ENCODE data around the gene SAP30BP. TPM values are rescaled to one million over a fixed set of nuclear protein-coding genes. Genes with fewer than 3 reads are reported as not detected.

The SAP30BP gene
- total RNA-seq, 3 donors from 2014 or later (not counting 1 experiment from before 2014, with no cell fraction given), result 234 to 246 (median 240) TPM

DNA sequence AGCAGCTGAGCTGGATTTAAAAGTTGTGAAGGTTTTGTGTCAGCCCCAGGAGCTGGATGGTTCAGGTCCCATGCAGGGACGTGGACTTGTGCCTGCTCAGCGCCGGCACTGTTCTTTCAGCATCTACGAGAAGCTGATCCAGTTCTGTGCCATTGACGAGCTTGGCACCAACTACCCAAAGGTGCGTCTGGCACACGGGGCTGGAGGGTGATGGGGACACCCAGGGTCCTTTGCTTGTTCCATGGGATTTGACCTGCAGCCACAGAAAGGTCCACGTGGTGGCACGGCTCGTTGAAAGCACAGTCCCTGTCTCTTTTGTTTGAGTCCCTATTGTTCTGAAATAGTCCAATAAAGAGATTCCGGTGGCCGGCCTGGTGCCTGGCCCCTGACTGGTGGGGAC, 36.1 kb downstream of the SAP30BP start:
- ATAC-seq (no peak), DNase-seq (no peak)
- no peak overlapping the region for H3K27ac Mint-ChIP-seq
- H3K4me3 ChIP-seq (ENCODE audit: low read length), result no peak overlapping the region
- no peaks in the 10 kb centered on the region for H3K27me3 Mint-ChIP-seq (ENCODE audit: low read depth in 2 of 2)
- 98% methylated on average over 12 of the region's 12 CpGs for WGBS (ENCODE audit: insufficient coverage)
- peaks cover 6% of the 10 kb centered on the region for H3K36me3 Mint-ChIP-seq
- H3K4me1 ChIP-seq (ENCODE audit: control insufficient read depth, insufficient read depth, low read length), result no peaks in the 10 kb centered on the region
- peaks cover 0 to 6% of the 10 kb centered on the region in 2 donors for H3K4me1 Mint-ChIP-seq
- peaks cover 81% of the 10 kb centered on the region for H3K36me3 ChIP-seq (ENCODE audit: control insufficient read depth, insufficient read depth, low read length)
- no peak overlapping the region for H3K4me3 Mint-ChIP-seq
- intact Hi-C loops (cut with micrococcal nuclease), result no loop called here
- H3K27ac ChIP-seq (ENCODE audit: low read length), result no peak overlapping the region
- no peaks in the 10 kb centered on the region for H3K9me3 Mint-ChIP-seq
- no peaks in the 10 kb centered on the region for H3K27me3 ChIP-seq (ENCODE audit: control insufficient read depth, insufficient read depth, low read length)
- TF ChIP-seq CTCF (IDR thresholded peaks at IDR 0.05), result no peak
- H3K9me3 ChIP-seq (ENCODE audit: control insufficient read depth, insufficient read depth, low read length), result no peaks in the 10 kb centered on the region

DNA sequence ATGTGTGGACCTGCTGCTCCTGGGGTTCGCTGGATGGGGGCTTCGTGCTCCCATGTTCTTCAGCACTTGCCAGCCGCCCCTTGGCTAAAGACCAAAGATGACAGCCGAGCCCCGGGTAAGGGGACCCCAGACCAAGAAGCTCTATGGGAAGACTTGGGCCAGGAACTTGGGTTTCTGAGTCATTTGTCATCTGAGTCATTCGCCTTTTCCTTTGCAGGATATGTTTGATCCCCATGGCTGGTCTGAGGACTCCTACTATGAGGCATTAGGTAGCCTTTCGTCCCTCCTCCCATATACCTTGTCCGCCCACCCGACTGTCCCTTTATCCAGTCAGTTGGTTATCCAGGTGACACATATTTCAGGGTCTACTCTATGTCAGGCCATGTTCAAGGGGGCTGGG, 36.5 kb downstream of the SAP30BP start:
- H3K9me3 Mint-ChIP-seq, result no peaks in the 10 kb centered on the region
- 99% methylated on average over 9 of the region's 9 CpGs for WGBS (ENCODE audit: insufficient coverage)
- no peak for ATAC-seq

GRCh38 chr17:75704963-75705875, 38.1 kb downstream of the SAP30BP start:
- Mint-ChIP-seq H3K4me1 (peaks cover 0 to 6% of the 10 kb centered on the region in 2 donors), H3K9me3 (no peaks in the 10 kb centered on the region), H3K36me3 (peaks cover 6% of the 10 kb centered on the region), H3K4me3 (no peak overlapping the region), H3K27me3 (ENCODE audit: low read depth in 2 of 2) (no peaks in the 10 kb centered on the region), H3K27ac (no peak overlapping the region)
- DNase-seq, result no peak
- H3K27me3 ChIP-seq (ENCODE audit: control insufficient read depth, insufficient read depth, low read length), result no peaks in the 10 kb centered on the region
- 95% methylated on average over 25 of the region's 27 CpGs for WGBS (ENCODE audit: insufficient coverage)
- TF ChIP-seq CTCF (IDR thresholded peaks at IDR 0.05), result no peak
- H3K27ac ChIP-seq (ENCODE audit: low read length), result no peak overlapping the region
- H3K4me1 ChIP-seq (ENCODE audit: control insufficient read depth, insufficient read depth, low read length), result no peaks in the 10 kb centered on the region
- no peak for ATAC-seq
- intact Hi-C loops (cut with micrococcal nuclease), result no loop called here
- H3K9me3 ChIP-seq (ENCODE audit: control insufficient read depth, insufficient read depth, low read length), result no peaks in the 10 kb centered on the region
- H3K4me3 ChIP-seq (ENCODE audit: low read length), result no peak overlapping the region
- H3K36me3 ChIP-seq (ENCODE audit: control insufficient read depth, insufficient read depth, low read length), result peaks cover 72% of the 10 kb centered on the region

More for the DNA sequence above, 36.5 kb downstream of the SAP30BP start:
- no peak for TF ChIP-seq CTCF (IDR thresholded peaks at IDR 0.05)
- Histone ChIP-seq H3K4me3 (ENCODE audit: low read length) (no peak overlapping the region), H3K36me3 (ENCODE audit: control insufficient read depth, insufficient read depth, low read length) (peaks cover 81% of the 10 kb centered on the region), H3K27me3 (ENCODE audit: control insufficient read depth, insufficient read depth, low read length) (no peaks in the 10 kb centered on the region), H3K4me1 (ENCODE audit: control insufficient read depth, insufficient read depth, low read length) (no peaks in the 10 kb centered on the region), H3K9me3 (ENCODE audit: control insufficient read depth, insufficient read depth, low read length) (no peaks in the 10 kb centered on the region), H3K27ac (ENCODE audit: low read length) (no peak overlapping the region)
- intact Hi-C loops (cut with micrococcal nuclease), result no loop called here
- no peak for DNase-seq
- Mint-ChIP-seq H3K36me3 (peaks cover 6% of the 10 kb centered on the region), H3K4me1 (peaks cover 0 to 6% of the 10 kb centered on the region in 2 donors), H3K27ac (no peak overlapping the region), H3K27me3 (ENCODE audit: low read depth in 2 of 2) (no peaks in the 10 kb centered on the region), H3K4me3 (no peak overlapping the region)
